Endothelial cell of umbilical vein (primary cell): ENCODE data around the gene WBP1L. TPM values are rescaled to one million over a fixed set of nuclear protein-coding genes. Genes with fewer than 3 reads are reported as not detected.

ENCODE experiments used
- BruUV-seq: library from RNA; stranded (reverse); fragments of 400-500 nt; replicated peaks from 2 replicates; lab custom pipeline; 2021; lab: Mats Ljungman, UMichigan
- CTCF ChIA-PET: fragments of 300-600, 350-600 bp; sonication (Branson Sonifier 250); formaldehyde crosslinking; loops from one replicate; lab custom pipeline; 2021; ENCODE audit warnings: antibody characterized with exemption, inconsistent platforms; lab: Charles Lee
- POLR2A ChIA-PET: fragments of 300-600, 350-600 bp; sonication (Branson Sonifier 250); formaldehyde crosslinking; loops from one replicate; lab custom pipeline; 2021; ENCODE audit warnings: antibody characterized with exemption, inconsistent platforms; lab: Charles Lee
- DNase-seq: peaks from one replicate; pipeline ENCODE4 v3.0.0-alpha.2; 2011; ENCODE audit warnings: low read depth, low spot score
- FAIRE-seq: peaks from 2 replicates; lab custom pipeline; 2011; peaks lifted over from hg19 to GRCh38; lab: Jason Lieb, UNC
- H2AFZ ChIP-seq: 2 replicates; pipeline ENCODE4 v1.6.0; 2012; ENCODE audit warnings: low read depth, low read length, control low read depth, inconsistent platforms
- H3K27ac ChIP-seq: 2 replicates; pipeline ENCODE4 v1.5.1; 2011; ENCODE audit warnings: low read depth, mild to moderate bottlenecking, control low read depth, low read length, moderate library complexity; ENCODE audit not compliant: insufficient read depth
- H3K27me3 ChIP-seq, 2 experiments: 2 replicates each; pipeline versions ENCODE4 v1.6.0 to v1.6.1; 2011; ENCODE audit warnings: low read length in 2 of 2, mixed read lengths in 1 of 2; ENCODE audit not compliant: control insufficient read depth in 2 of 2, insufficient read depth in 2 of 2
- H3K36me3 ChIP-seq, 2 experiments: 2 replicates in 1 of 2; 3 replicates in 1 of 2; pipeline ENCODE4 v1.5.1; 2011; ENCODE audit warnings: low read length in 2 of 2, mild to moderate bottlenecking in 1 of 2, moderate library complexity in 1 of 2; ENCODE audit not compliant: control insufficient read depth in 2 of 2, insufficient read depth in 2 of 2; ENCODE audit errors: extremely low read depth in 1 of 2
- H3K4me1 ChIP-seq: 3 replicates; pipeline ENCODE4 v1.5.1; 2011; ENCODE audit warnings: mild to moderate bottlenecking, low read length; ENCODE audit not compliant: control insufficient read depth, insufficient read depth; ENCODE audit errors: extremely low read depth
- H3K4me2 ChIP-seq: 2 replicates; pipeline ENCODE4 v1.6.1; 2011; ENCODE audit warnings: low read length, control low read depth, mixed read lengths; ENCODE audit not compliant: insufficient read depth
- H3K4me3 ChIP-seq, 3 experiments: fragments of 200-600 bp in 1 of 3; sonication (generic), shearing (Covaris generic) in 1 of 3; replicated peaks in 1 of 3; 2 replicates each; pipeline ENCODE4 v1.5.1; 2011 to 2016; ENCODE audit warnings: control low read depth in 3 of 3, low read length in 3 of 3, mild to moderate bottlenecking in 2 of 3, inconsistent platforms in 1 of 3, low read depth in 1 of 3, moderate library complexity in 1 of 3; ENCODE audit not compliant: insufficient read depth in 1 of 3
- H3K79me2 ChIP-seq: 2 replicates; pipeline ENCODE4 v1.6.0; 2012; ENCODE audit warnings: low read length, inconsistent platforms; ENCODE audit not compliant: control insufficient read depth, insufficient read depth
- H3K9ac ChIP-seq: replicated peaks from 2 replicates; pipeline ENCODE3; 2011; ENCODE audit warnings: low read length, control low read depth; ENCODE audit not compliant: insufficient read depth; ENCODE audit errors: extremely low read depth
- H3K9me1 ChIP-seq: replicated peaks from 3 replicates; pipeline ENCODE4 v1.6.0; 2011; ENCODE audit warnings: mild to moderate bottlenecking, low read length; ENCODE audit not compliant: control insufficient read depth, insufficient read depth; ENCODE audit errors: extremely low read depth
- H3K9me3 ChIP-seq: replicated peaks from 2 replicates; pipeline ENCODE4 v1.5.1; 2012; ENCODE audit warnings: low read length, inconsistent platforms; ENCODE audit not compliant: control insufficient read depth, insufficient read depth
- H4K20me1 ChIP-seq: replicated peaks from 2 replicates; pipeline ENCODE3; 2011; ENCODE audit warnings: mild to moderate bottlenecking, low read length; ENCODE audit not compliant: control insufficient read depth, insufficient read depth; ENCODE audit errors: extremely low read depth
- CTCF ChIP-seq, 2 donors: IDR thresholded peaks; 1 replicate in 1 of 2; 2 replicates in 1 of 2; pipeline ENCODE4 v1.5.1; 2011; ENCODE audit warnings: low read length in 2 of 2, mild to moderate bottlenecking in 2 of 2, moderate library complexity in 2 of 2, control low read depth in 1 of 2, inconsistent platforms in 1 of 2, low read depth in 1 of 2; ENCODE audit not compliant: insufficient read depth in 1 of 2; ENCODE audit errors: extremely low read depth in 1 of 2
- EZH2 ChIP-seq: IDR thresholded peaks from 2 replicates; pipeline ENCODE4 v1.6.1; 2012; ENCODE audit warnings: borderline replicate concordance, low read depth, mild to moderate bottlenecking, moderate library complexity, low read length, inconsistent platforms; ENCODE audit not compliant: severe bottlenecking
- FOS ChIP-seq: IDR thresholded peaks from 2 replicates; pipeline ENCODE4 v1.6.1; 2011; ENCODE audit warnings: mild to moderate bottlenecking, low read length, moderate library complexity, borderline replicate concordance; ENCODE audit not compliant: insufficient read depth
- GATA2 ChIP-seq: IDR thresholded peaks from 2 replicates; pipeline ENCODE4 v1.7.0; 2011; ENCODE audit warnings: low read depth, mild to moderate bottlenecking, moderate library complexity, mixed read lengths, low read length; ENCODE audit not compliant: insufficient read length, insufficient read depth
- JUN ChIP-seq: IDR thresholded peaks from 2 replicates; pipeline ENCODE4 v1.6.1; 2011; ENCODE audit warnings: borderline replicate concordance, low read depth; ENCODE audit not compliant: insufficient read length, insufficient read depth
- MAX ChIP-seq: IDR thresholded peaks from 2 replicates; pipeline ENCODE4 v1.6.1; 2011; ENCODE audit not compliant: insufficient read depth, insufficient read length
- MYC ChIP-seq: IDR thresholded peaks from one replicate; pipeline ENCODE4 v1.6.1; 2011; ENCODE audit warnings: mild to moderate bottlenecking, low read depth, low read length
- POLR2A ChIP-seq: IDR thresholded peaks from 2 replicates; pipeline ENCODE4 v1.6.1; 2012; ENCODE audit warnings: low read depth, mild to moderate bottlenecking, control low read depth, low read length
- POLR2AphosphoS5 ChIP-seq: IDR thresholded peaks from 2 replicates; pipeline ENCODE4 v1.6.1; 2012; ENCODE audit warnings: low read depth, mild to moderate bottlenecking, control low read depth, low read length, moderate library complexity; ENCODE audit not compliant: insufficient read depth
- dilution Hi-C: fragments of 300-500 bp; cut with MboI; formaldehyde crosslinking; loops from one replicate; pipeline ENCODE4 v1.15.0; 2019; ENCODE audit warnings: low sequenced_read_pairs; ENCODE audit not compliant: extremely low pct_ligation_motif_present
- intact Hi-C: fragments of 100-400 bp; cut with micrococcal nuclease; formaldehyde crosslinking; loops from one replicate; pipeline ENCODE4 v1.10.0; 2022
- polyA plus RNA-seq, 4 experiments: library from polyadenylated mRNA; depleted of rRNA in 3 of 4; stranded (reverse) in 3 of 4; unstranded in 1 of 4; fragments of >200 nt; gene quantifications; 2 replicates each; pipeline versions ENCODE4 v1.2.1 to v1.2.3, GENCODE V29; 2011 to 2012; ENCODE audit warnings: missing spikeins in 1 of 4
- total RNA-seq: library from RNA; stranded (reverse); gene quantifications from 2 replicates; pipeline ENCODE4 v1.2.3, GENCODE V29; 2021

Gene WBP1L
- total and polyA plus RNA-seq, 2 donors (not counting 3 experiments of a cell fraction or from before 2014, with no cell fraction given), result 46.0 to 70.3 TPM

GRCh38 chr10:102726274-102726673, 17.5 kb upstream of the WBP1L start:
- POLR2A ChIA-PET, result no interaction called here

More at GRCh38 chr10:102726274-102726673, 17.5 kb upstream of the WBP1L start:
- no peaks in the 10 kb centered on the region for H3K36me3 ChIP-seq
- H3K27me3 ChIP-seq, result no peaks in the 10 kb centered on the region
- H3K4me1 ChIP-seq, result no peaks in the 10 kb centered on the region
- H3K9ac ChIP-seq, result no peak overlapping the region
- BruUV-seq, result no TSS peak
- no peak overlapping the region for H3K27ac ChIP-seq
- dilution Hi-C loops (no loop called here), intact Hi-C loops (loop anchor here (5.0 kb wide), 1 partner anchor 191 kb away; the partner anchor contains the start of gene CNNM2)
- no peak overlapping the region for H2AFZ ChIP-seq
- H3K9me3 ChIP-seq, result no peaks in the 10 kb centered on the region
- H4K20me1 ChIP-seq, result no peaks in the 10 kb centered on the region
- DNase-seq, result no peak
- no peak overlapping the region for H3K4me3 ChIP-seq
- FAIRE-seq, result no peak
- H3K4me2 ChIP-seq, result no peak overlapping the region
- TF ChIP-seq CTCF (IDR thresholded peaks at IDR 0.05; ENCODE audit: extremely low read depth in 1 of 2, insufficient read depth in 1 of 2, low read depth in 1 of 2, low read length in 2 of 2) (no peak), EZH2 (no peak), MAX (no peak), POLR2AphosphoS5 (no peak), POLR2A (no peak), FOS (no peak), MYC (no peak), GATA2 (no peak), JUN (no peak)
- no peaks in the 10 kb centered on the region for H3K79me2 ChIP-seq
- CTCF ChIA-PET, result interaction anchor here (0.5 to 5.2 kb wide), 7 partner anchors 48 to 342 kb away, joined by 3 to 62 read pairs (median 3); partner anchors contain the start of genes CNNM2 and CYP17A1
- no peaks in the 10 kb centered on the region for H3K9me1 ChIP-seq
